H9 (cell line): Measurements from ENCODE around the gene ZNF71. TPM values are rescaled to one million over a fixed set of nuclear protein-coding genes. Genes with fewer than 3 reads are reported as not detected.
A peak's percentile ranks its signal among the peaks of the same experiment; 100 is the strongest.

Experiments used
- DNase-seq: peaks from one replicate; pipeline ENCODE4 v3.0.0-alpha.2; 2017
- H2AFZ ChIP-seq: one replicate; pipeline ENCODE4 v1.6.1; 2013; ENCODE audit warnings: mild to moderate bottlenecking, low read length, control low read depth, moderate library complexity
- H2AK5ac ChIP-seq: 2 replicates; pipeline ENCODE4 v1.6.1; 2013; ENCODE audit warnings: low read length, control low read depth, mixed read lengths; ENCODE audit not compliant: insufficient read length
- H2BK120ac ChIP-seq: one replicate; pipeline ENCODE4 v1.6.1; 2013; ENCODE audit warnings: low read depth, mild to moderate bottlenecking, low read length, control low read depth, inconsistent platforms; ENCODE audit not compliant: poor library complexity, severe bottlenecking
- H2BK12ac ChIP-seq: 2 replicates; pipeline ENCODE4 v1.6.1; 2013; ENCODE audit warnings: low read length, control low read depth, mixed read lengths, low read depth; ENCODE audit not compliant: insufficient read length
- H2BK15ac ChIP-seq: 2 replicates; pipeline ENCODE4 v1.6.1; 2013; ENCODE audit warnings: low read depth, low read length, control low read depth
- H2BK20ac ChIP-seq: one replicate; pipeline ENCODE4 v1.6.1; 2013; ENCODE audit warnings: low read depth, mild to moderate bottlenecking, low read length, control low read depth, inconsistent platforms; ENCODE audit not compliant: poor library complexity, severe bottlenecking
- H2BK5ac ChIP-seq: 2 replicates; pipeline ENCODE4 v1.6.1; 2013; ENCODE audit warnings: low read length, control low read depth, mixed read lengths; ENCODE audit not compliant: insufficient read length
- H3K14ac ChIP-seq: 2 replicates; pipeline ENCODE4 v1.6.1; 2013; ENCODE audit warnings: low read length, control low read depth; ENCODE audit not compliant: insufficient read depth
- H3K18ac ChIP-seq: 2 replicates; pipeline ENCODE4 v1.6.1; 2013; ENCODE audit warnings: low read depth, mild to moderate bottlenecking, mixed read lengths, low read length, control low read depth; ENCODE audit not compliant: insufficient read length
- H3K23ac ChIP-seq: 2 replicates; pipeline ENCODE4 v1.6.1; 2013; ENCODE audit warnings: low read length, control low read depth, mixed read lengths, low read depth; ENCODE audit not compliant: insufficient read length
- H3K23me2 ChIP-seq: 2 replicates; pipeline ENCODE4 v1.6.1; 2013; ENCODE audit warnings: low read depth, mild to moderate bottlenecking, mixed read lengths, low read length, control low read depth; ENCODE audit not compliant: insufficient read length, poor library complexity, severe bottlenecking
- H3K27ac ChIP-seq: 2 replicates; pipeline ENCODE4 v1.5.1; 2013; ENCODE audit warnings: low read length, control low read depth, mixed read lengths, low read depth; ENCODE audit not compliant: insufficient read length
- H3K27me3 ChIP-seq: 2 replicates; pipeline ENCODE4 v1.6.1; 2013; ENCODE audit warnings: low read length, control low read depth, inconsistent platforms; ENCODE audit not compliant: insufficient read depth
- H3K4ac ChIP-seq: 2 replicates; pipeline ENCODE4 v1.6.1; 2013; ENCODE audit warnings: low read depth, mild to moderate bottlenecking, control low read depth, inconsistent platforms, low read length, moderate library complexity
- H3K4me1 ChIP-seq: 2 replicates; pipeline ENCODE4 v1.6.1; 2013; ENCODE audit warnings: low read length, control low read depth, inconsistent platforms; ENCODE audit not compliant: insufficient read depth
- H3K4me2 ChIP-seq: 2 replicates; pipeline ENCODE4 v1.6.1; 2013; ENCODE audit warnings: low read length, control low read depth, mixed read lengths; ENCODE audit not compliant: insufficient read length, insufficient read depth
- H3K56ac ChIP-seq: 2 replicates; pipeline ENCODE4 v1.6.1; 2013; ENCODE audit warnings: low read depth, mild to moderate bottlenecking, mixed read lengths, low read length, control low read depth; ENCODE audit not compliant: insufficient read length
- H3K79me1 ChIP-seq: 2 replicates; pipeline ENCODE4 v1.6.1; 2013; ENCODE audit warnings: low read depth, mild to moderate bottlenecking, moderate library complexity, low read length, control low read depth, inconsistent platforms; ENCODE audit not compliant: insufficient read depth, poor library complexity, severe bottlenecking
- H3K79me2 ChIP-seq: 2 replicates; pipeline ENCODE4 v1.6.1; 2013; ENCODE audit warnings: low read length, control low read depth, inconsistent platforms; ENCODE audit not compliant: insufficient read depth
- H3K9ac ChIP-seq: 2 replicates; pipeline ENCODE4 v1.6.1; 2013; ENCODE audit warnings: low read length, control low read depth, mixed read lengths; ENCODE audit not compliant: insufficient read length; ENCODE audit errors: extremely low read depth
- H3K9me3 ChIP-seq: one replicate; pipeline ENCODE4 v1.6.1; 2013; ENCODE audit warnings: low read depth, low read length, inconsistent platforms; ENCODE audit not compliant: control insufficient read depth
- H3T11ph ChIP-seq: one replicate; pipeline ENCODE4 v1.6.1; 2013; ENCODE audit warnings: mild to moderate bottlenecking, low read length, control low read depth, inconsistent platforms
- H4K20me1 ChIP-seq: one replicate; pipeline ENCODE4 v1.6.1; 2013; ENCODE audit not compliant: control insufficient read depth, insufficient read length, insufficient read depth
- H4K5ac ChIP-seq: 2 replicates; pipeline ENCODE4 v1.6.1; 2013; ENCODE audit warnings: low read depth, mild to moderate bottlenecking, mixed read lengths, low read length, control low read depth; ENCODE audit not compliant: insufficient read length
- H4K8ac ChIP-seq: replicated peaks from 2 replicates; pipeline ENCODE4 v1.6.1; 2013; ENCODE audit warnings: low read length, control low read depth, mixed read lengths, low read depth; ENCODE audit not compliant: insufficient read length
- H4K91ac ChIP-seq: 2 replicates; pipeline ENCODE4 v1.6.1; 2013; ENCODE audit warnings: low read depth, mild to moderate bottlenecking, moderate library complexity, mixed read lengths, low read length, control low read depth; ENCODE audit not compliant: insufficient read length
- H3K27ac Mint-ChIP-seq, 3 experiments: 2 replicates in 2 of 3; 3 replicates in 1 of 3; pipeline ENCODE4 v1.8.0; 2020 to 2021; ENCODE audit warnings: mixed read lengths in 3 of 3, mild to moderate bottlenecking in 1 of 3, moderate library complexity in 1 of 3
- H3K27me3 Mint-ChIP-seq: 2 replicates; pipeline ENCODE4 v1.8.0; 2021; ENCODE audit warnings: low read depth, mild to moderate bottlenecking, moderate library complexity, mixed read lengths
- H3K36me3 Mint-ChIP-seq, 3 experiments: 2 replicates in 2 of 3; 3 replicates in 1 of 3; pipeline ENCODE4 v1.8.0; 2020 to 2021; ENCODE audit warnings: low read depth in 3 of 3, mixed read lengths in 3 of 3; ENCODE audit not compliant: insufficient read depth in 1 of 3
- H3K4me1 Mint-ChIP-seq, 2 experiments: 2 replicates each; pipeline ENCODE4 v1.8.0; 2020; ENCODE audit warnings: mixed read lengths in 2 of 2
- H3K4me3 Mint-ChIP-seq, 2 experiments: 2 replicates in 1 of 2; 3 replicates in 1 of 2; pipeline ENCODE4 v1.8.0; 2020 to 2021; ENCODE audit warnings: mild to moderate bottlenecking in 2 of 2, mixed read lengths in 2 of 2, moderate library complexity in 1 of 2
- H3K9me3 Mint-ChIP-seq, 2 experiments: 2 replicates in 1 of 2; 3 replicates in 1 of 2; pipeline ENCODE4 v1.8.0; 2020; ENCODE audit warnings: mild to moderate bottlenecking in 2 of 2, mixed read lengths in 2 of 2, moderate library complexity in 1 of 2
- WGBS: extraction: QIAGEN DNeasy Blood & Tissue Kit; methylation state at CpG from one replicate; pipeline ENCODE4 v1.1.7; 2013; ENCODE audit warnings: missing lambda C conversion rate, low lambda C conversion rate, mixed read lengths; ENCODE audit not compliant: insufficient read length; ENCODE audit errors: extremely low coverage; 5-methylcytosine and 5-hydroxymethylcytosine counted together
- total RNA-seq: library from RNA; stranded (reverse); gene quantifications from 2 replicates; pipeline ENCODE4 v1.2.1, GENCODE V29; 2021
- TF ChIP-seq, protein P1 (sequence below): fragments of 200-600 bp; sonication (generic); conservative IDR thresholded peaks from 3 replicates; pipeline ENCODE4 v1.8.0; 2021; ENCODE audit warnings: antibody characterized with exemption, mild to moderate bottlenecking

Gene ZNF71
- total RNA-seq, 1 experiment from 2014 or later, result 7.2 TPM

DNA sequence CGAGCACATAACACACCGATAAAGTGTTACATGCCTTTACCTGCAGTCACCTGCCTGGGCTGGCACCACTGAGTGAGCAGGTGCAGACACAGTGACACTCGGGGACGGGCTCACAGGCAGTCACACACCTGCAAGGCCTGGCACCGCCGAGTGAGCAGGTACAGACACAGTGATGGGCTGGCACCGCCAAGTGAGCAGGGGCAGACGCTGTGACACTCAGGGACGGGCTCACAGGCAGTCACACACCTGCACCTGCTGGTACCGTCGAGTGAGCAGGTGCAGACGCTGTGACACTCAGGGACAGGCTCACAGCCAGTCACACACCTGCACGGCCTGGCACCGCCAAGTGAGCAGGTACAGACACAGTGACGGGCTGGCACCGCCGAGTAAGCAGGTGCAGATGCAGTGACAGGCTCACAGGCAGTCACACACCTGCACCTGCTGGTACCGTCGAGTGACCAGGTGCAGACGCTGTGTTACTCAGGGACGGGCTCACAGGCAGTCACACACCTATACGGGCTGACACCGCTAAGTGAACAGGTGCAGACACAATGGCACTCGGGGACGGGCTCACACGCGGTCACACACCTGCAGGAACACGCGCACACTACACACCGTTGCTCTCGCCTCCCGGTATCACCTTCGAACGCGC is 76.0 kb downstream of the ZNF71 start:
- Mint-ChIP-seq H3K27ac (no peak overlapping the region), H3K9me3 (peaks cover 85 to 88% of the 10 kb centered on the region in 2 experiments), H3K4me1 (no peaks in the 10 kb centered on the region), H3K36me3 (peaks cover 15 to 16% (median 15%) of the 10 kb centered on the region in 3 experiments; a peak in 6 of 7 replicates), H3K27me3 (peaks cover 3% of the 10 kb centered on the region), H3K4me3 (peak overlapping the region in 1 of 2 experiments; percentile 55; a peak in 2 of 5 replicates)
- Histone ChIP-seq H4K20me1 (no peaks in the 10 kb centered on the region), H3K23me2 (peaks cover 3% of the 10 kb centered on the region), H3K27ac (no peak overlapping the region), H2BK120ac (no peak overlapping the region), H4K5ac (no peak overlapping the region), H2AFZ (no peak overlapping the region), H3K9ac (peak overlapping the region; percentile 38), H3K9me3 (peaks cover 61% of the 10 kb centered on the region), H2BK20ac (no peak overlapping the region), H3K4me1 (no peaks in the 10 kb centered on the region), H3K56ac (no peak overlapping the region), H3K18ac (no peak overlapping the region), H3T11ph (no peak overlapping the region), H3K14ac (no peak overlapping the region), H3K79me1 (no peaks in the 10 kb centered on the region), H2BK12ac (no peak overlapping the region), H3K4me2 (peak overlapping the region; percentile 43), H2BK5ac (no peak overlapping the region), H3K23ac (no peak overlapping the region), H4K91ac (no peak overlapping the region), H4K8ac (no peak overlapping the region), H2AK5ac (no peak overlapping the region), H2BK15ac (no peak overlapping the region), H3K27me3 (no peaks in the 10 kb centered on the region), H3K4ac (no peak overlapping the region), H3K79me2 (no peaks in the 10 kb centered on the region; the same call in 1 of the 2 replicates)
- WGBS, result no CpG with 5 or more reads among the region's 35 CpGs
- DNase-seq, result no peak
- TF ChIP-seq, protein P1, sequence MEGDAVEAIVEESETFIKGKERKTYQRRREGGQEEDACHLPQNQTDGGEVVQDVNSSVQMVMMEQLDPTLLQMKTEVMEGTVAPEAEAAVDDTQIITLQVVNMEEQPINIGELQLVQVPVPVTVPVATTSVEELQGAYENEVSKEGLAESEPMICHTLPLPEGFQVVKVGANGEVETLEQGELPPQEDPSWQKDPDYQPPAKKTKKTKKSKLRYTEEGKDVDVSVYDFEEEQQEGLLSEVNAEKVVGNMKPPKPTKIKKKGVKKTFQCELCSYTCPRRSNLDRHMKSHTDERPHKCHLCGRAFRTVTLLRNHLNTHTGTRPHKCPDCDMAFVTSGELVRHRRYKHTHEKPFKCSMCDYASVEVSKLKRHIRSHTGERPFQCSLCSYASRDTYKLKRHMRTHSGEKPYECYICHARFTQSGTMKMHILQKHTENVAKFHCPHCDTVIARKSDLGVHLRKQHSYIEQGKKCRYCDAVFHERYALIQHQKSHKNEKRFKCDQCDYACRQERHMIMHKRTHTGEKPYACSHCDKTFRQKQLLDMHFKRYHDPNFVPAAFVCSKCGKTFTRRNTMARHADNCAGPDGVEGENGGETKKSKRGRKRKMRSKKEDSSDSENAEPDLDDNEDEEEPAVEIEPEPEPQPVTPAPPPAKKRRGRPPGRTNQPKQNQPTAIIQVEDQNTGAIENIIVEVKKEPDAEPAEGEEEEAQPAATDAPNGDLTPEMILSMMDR, result no peak
